C4-2B (cell line): ENCODE data around the gene ARHGEF5.

Experiments used
- CTCF ChIP-seq: fragments of 450-650 bp; conservative IDR thresholded peaks from 2 replicates; pipeline ENCODE4 v1.5.1; 2017; ENCODE audit warnings: mild to moderate bottlenecking
- ZFX ChIP-seq: fragments of 450-650 bp; IDR thresholded peaks from 2 replicates; pipeline ENCODE4 v1.6.1; 2017

GRCh38 chr7:144403649-144404061 lies 48.5 kb downstream of the ARHGEF5 start, which contains the start of gene NOBOX:
- TF ChIP-seq CTCF (no peak), ZFX (no peak)
